Ovary (tissue), 9 donors: ENCODE results near the gene ZNF789. TPM values are rescaled to one million over a fixed set of nuclear protein-coding genes. Genes with fewer than 3 reads are reported as not detected.

Source experiments
- DNase-seq, 5 donors: peaks; one replicate each; pipeline ENCODE4 v3.0.0-alpha.2; 2019 to 2020
- H3K27ac ChIP-seq, 2 donors: fragments of 200-600 bp; one replicate each; pipeline versions ENCODE4 v1.5.1 to v1.8.0; 2019 to 2022
- H3K27me3 ChIP-seq: fragments of 200-600 bp; one replicate; pipeline ENCODE4 v1.8.0; 2022
- H3K36me3 ChIP-seq: fragments of 200-600 bp; sonication (generic); one replicate; pipeline ENCODE4 v1.5.1; 2019
- H3K4me1 ChIP-seq: one replicate; pipeline ENCODE4 v1.8.1; 2013; ENCODE audit warnings: mild to moderate bottlenecking, moderate library complexity; ENCODE audit not compliant: insufficient read depth
- H3K4me3 ChIP-seq: fragments of 200-600 bp; sonication (generic); one replicate; pipeline ENCODE4 v1.5.1; 2017
- H3K9me3 ChIP-seq, 2 donors: fragments of 200-600 bp in 1 of 2; sonication (generic) in 1 of 2; one replicate each; pipeline versions ENCODE4 v1.5.1 to v1.8.1; 2013 to 2019; ENCODE audit warnings: mild to moderate bottlenecking in 1 of 2, moderate library complexity in 1 of 2
- CTCF ChIP-seq, 3 donors: fragments of 450-650 bp in 2 of 3; fragments of 200-600 bp in 1 of 3; IDR thresholded peaks; one replicate each; pipeline versions ENCODE4 v1.5.1 to v1.8.0; 2016 to 2022; ENCODE audit warnings: antibody characterized with exemption in 3 of 3, mild to moderate bottlenecking in 1 of 3
- EP300 ChIP-seq: sonication (generic); formaldehyde crosslinking; IDR thresholded peaks from one replicate; pipeline ENCODE4 v1.6.1; 2017; ENCODE audit warnings: antibody characterized with exemption
- POLR2A ChIP-seq: fragments of 450-650 bp; IDR thresholded peaks from one replicate; pipeline ENCODE4 v1.6.1; 2017; ENCODE audit warnings: antibody characterized with exemption, mild to moderate bottlenecking, moderate library complexity
- WGBS, 3 donors: extraction: QIAGEN DNeasy Blood & Tissue Kit in 1 of 3; methylation state at CpG; one replicate each; pipeline versions ENCODE4 v1.1.5 to v1.1.7; 2013 to 2017; 5-methylcytosine and 5-hydroxymethylcytosine counted together
- intact Hi-C, 4 donors: fragments of 100-400 bp; cut with DNase I; formaldehyde crosslinking; loops; one replicate each; pipeline versions ENCODE4 v1.11.0 to v1.15.1; 2022 to 2023
- polyA plus RNA-seq, 2 donors: library from polyadenylated mRNA; stranded (reverse); fragments of 200-250 nt in 1 of 2; fragments of 350-450 nt in 1 of 2; fragmentation: Illumina TruSeq in 1 of 2; extraction: RNeasy Lipid Tissue Mini Kit (QIAGEN cat#74804) in 1 of 2; gene quantifications; one replicate each; pipeline ENCODE4 v1.2.3, GENCODE V29; 2013 to 2014
- total RNA-seq, 7 donors: library from RNA; depleted of rRNA in 2 of 7; stranded (reverse); fragments of >200 nt in 2 of 7; fragmentation: NEBNext Ultra II Directional in 3 of 7; extraction: Animal tissue kit (Norgen Biotek cat#: 25700) in 3 of 7; gene quantifications; one replicate each; pipeline versions ENCODE4 v1.1.0 to v1.2.4, GENCODE V29; 2016 to 2023
- donor health status: DM: no; HTN: no; CAD: no; lungs with moderate emphysema.
- donor health status: DM: no; HTN: no; CAD: no.
- donor health status: Bipolar disorder and iron deficiency.
- donor health status: DM: yes; HTN: yes; CAD: no.
- donor health status: DM: no; HTN: no; CAD: no.
- donor health status: DM: yes; HTN: yes; CAD: no.

Gene ZNF789
- total and polyA plus RNA-seq, 9 donors, result 4.4 to 15.8 (median 10.1) TPM

- DNase-seq, result no peak
- WGBS, 3 donors, result 4 to 9% (median 4%) methylated on average over 8 to 19 of the region's 19 CpGs
- peak overlapping the region; percentile 75 for H3K4me3 ChIP-seq
- no peaks in the 10 kb centered on the region for H3K27me3 ChIP-seq
- peaks cover 12% of the 10 kb centered on the region for H3K4me1 ChIP-seq
- no peaks in the 10 kb centered on the region for H3K9me3 ChIP-seq
- no peaks in the 10 kb centered on the region for H3K36me3 ChIP-seq
- peak overlapping the region; percentile 81 to 95 for H3K27ac ChIP-seq
- no peak for TF ChIP-seq CTCF (IDR thresholded peaks at IDR 0.05)
- no peak for TF ChIP-seq POLR2A
- no peak for TF ChIP-seq EP300
- intact Hi-C loops, result loop anchor here in 1 of 4 donors (5.0 kb wide), 1 partner anchor 48 kb away; the partner anchor contains the start of gene FAM200A
Measured at GRCh38 chr7:99504281-99504602, 31.6 kb downstream of the ZNF789 start.

GRCh38 chr7:99504603-99505323, 32.1 kb downstream of the ZNF789 start, which contains the start of gene ZKSCAN5:
Gene ZKSCAN5, plus strand, starts transcription at chr7:99504662. Its CDS starts 1,383 bp downstream, at chr7:99506045.
- H3K36me3 ChIP-seq, result no peaks in the 10 kb centered on the region
- no peaks in the 10 kb centered on the region for H3K9me3 ChIP-seq
- H3K27me3 ChIP-seq, result no peaks in the 10 kb centered on the region
- intact Hi-C loops, result loop anchor here in 2 of 4 donors (5.0 kb wide), 1 partner anchor 48 kb away; the partner anchor contains the start of gene FAM200A (in 2 of the 2)
- TF ChIP-seq EP300 (peak; percentile 72), CTCF (IDR thresholded peaks at IDR 0.05) (no peak), POLR2A (peak; percentile 55)
- peaks cover 12% of the 10 kb centered on the region for H3K4me1 ChIP-seq
- 0% methylated on average over 32 to 53 of the region's 53 CpGs for WGBS, 3 donors
- H3K4me3 ChIP-seq, result peak within 1 kb of the TSS; percentile 75
- peak; percentile 98 to 99 (median 99) for DNase-seq
- peak within 1 kb of the TSS; percentile 81 to 95 for H3K27ac ChIP-seq

DNA sequence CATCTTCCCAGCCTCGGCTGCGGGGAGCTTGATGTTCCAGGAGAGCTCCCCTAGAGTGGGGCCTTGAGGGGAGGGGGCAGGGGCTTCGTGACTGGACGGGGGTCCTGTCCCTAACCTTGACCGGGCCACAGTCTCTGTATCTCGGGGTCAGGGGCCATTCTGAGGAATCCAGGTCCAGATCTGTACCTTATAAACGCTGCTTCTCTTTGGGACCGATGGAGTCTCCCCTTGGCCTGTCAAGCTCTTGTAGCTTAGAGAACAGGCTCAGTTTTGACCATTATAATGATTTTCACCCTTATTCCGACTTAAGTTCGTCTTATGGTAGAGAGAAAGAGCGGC, 32.6 kb downstream of the ZNF789 start:
- Histone ChIP-seq H3K27me3 (no peaks in the 10 kb centered on the region), H3K4me3 (peak overlapping the region; percentile 75), H3K9me3 (no peaks in the 10 kb centered on the region), H3K4me1 (peaks cover 12% of the 10 kb centered on the region), H3K36me3 (no peaks in the 10 kb centered on the region), H3K27ac (peak overlapping the region; percentile 81 to 95)
- TF ChIP-seq POLR2A (no peak), EP300 (no peak), CTCF (IDR thresholded peaks at IDR 0.05) (no peak)
- DNase-seq, result no peak
- 2 to 4% (median 4%) methylated on average over 11 of the region's 11 CpGs for WGBS, 3 donors
- intact Hi-C loops, result loop anchor here in 1 of 4 donors (5.0 kb wide), 1 partner anchor 47 kb away; the partner anchor contains the start of gene FAM200A

- no peak overlapping the region for H3K4me3 ChIP-seq
- 80 to 92% (median 88%) methylated on average over 1 of the region's 1 CpG for WGBS, 3 donors
Measured at GRCh38 chr7:99514050-99514449, 41.4 kb downstream of the ZNF789 start.

More at GRCh38 chr7:99514050-99514449, 41.4 kb downstream of the ZNF789 start:
- no peak overlapping the region for H3K27ac ChIP-seq
- intact Hi-C loops, result loop anchor here in 1 of 4 donors (10.0 kb wide), 1 partner anchor 111 kb away; no protein-coding TSS in a partner anchor
- TF ChIP-seq CTCF (IDR thresholded peaks at IDR 0.05), result no peak
- no peak for TF ChIP-seq POLR2A
- TF ChIP-seq EP300, result no peak
- no peak for DNase-seq
- no peaks in the 10 kb centered on the region for H3K27me3 ChIP-seq
- no peaks in the 10 kb centered on the region for H3K36me3 ChIP-seq
- H3K4me1 ChIP-seq, result no peaks in the 10 kb centered on the region
- no peaks in the 10 kb centered on the region for H3K9me3 ChIP-seq
